GM12874 (cell line): ENCODE results near the gene MOB3C.

Source experiments
- CTCF ChIP-seq: IDR thresholded peaks from 2 replicates; pipeline ENCODE4 v1.5.1; 2011; ENCODE audit warnings: low read depth, mild to moderate bottlenecking, control low read depth, low read length, moderate library complexity; ENCODE audit not compliant: insufficient read depth

Gene MOB3C

GRCh38 chr1:46616277-46617107 lies at the start of gene MOB3C:
TSS of gene MOB3C (minus strand) at chr1:46616811. CDS start at chr1:46613321, 3,490 bp downstream.
- no peak for TF ChIP-seq CTCF

- no peak for TF ChIP-seq CTCF
These were observed 49.4 kb upstream of the MOB3C start for GRCh38 chr1:46665983-46666382.

GRCh38 chr1:46659307-46659870 lies 42.8 kb upstream of the MOB3C start:
- no peak for TF ChIP-seq CTCF

- TF ChIP-seq CTCF = no peak
These were observed 41.2 kb upstream of the MOB3C start for GRCh38 chr1:46657775-46658174.

- no peak for TF ChIP-seq CTCF
These were observed 40.0 kb upstream of the MOB3C start for GRCh38 chr1:46656643-46657042.

GRCh38 chr1:46655848-46656247 lies 39.2 kb upstream of the MOB3C start:
- TF ChIP-seq CTCF = no peak

GRCh38 chr1:46654012-46654411 lies 37.4 kb upstream of the MOB3C start:
- no peak for TF ChIP-seq CTCF
